ENCODE data around the gene SREBF1.

SREBF1 gene

GRCh38 chr17:17766077-17766743, 70.6 kb downstream of the SREBF1 start:
- no peak for DNase-seq (ENCODE audit: low read depth in 1 of 2, low spot score in 1 of 2)

GRCh38 chr17:17765359-17766076, 71.3 kb downstream of the SREBF1 start:
- no peak for DNase-seq (ENCODE audit: low read depth in 1 of 2, low spot score in 1 of 2)

GRCh38 chr17:17763734-17764133, 73.1 kb downstream of the SREBF1 start:
- no peak for DNase-seq (ENCODE audit: low read depth in 1 of 2, low spot score in 1 of 2)

GRCh38 chr17:17763136-17763535, 73.7 kb downstream of the SREBF1 start:
- DNase-seq (ENCODE audit: low read depth in 1 of 2, low spot score in 1 of 2), result no peak

DNA sequence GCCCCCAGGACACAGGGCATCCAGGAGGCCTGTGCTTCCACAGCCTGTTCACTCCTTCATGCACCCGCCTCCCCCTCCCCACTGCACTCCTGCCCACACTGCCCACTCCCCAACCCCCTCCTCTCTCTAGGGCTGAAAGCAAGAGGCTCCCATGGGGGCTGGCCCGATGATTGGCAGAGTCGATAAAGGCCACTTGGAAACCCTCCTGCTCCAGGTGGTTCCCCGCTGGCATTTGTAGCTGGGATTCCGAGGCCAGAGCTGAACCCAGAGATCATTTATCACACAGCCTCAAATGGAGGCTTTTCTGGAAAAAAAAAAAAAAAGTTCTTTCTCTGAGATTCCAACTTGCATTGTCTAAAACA, 74.1 kb downstream of the SREBF1 start:
- no peak for DNase-seq (ENCODE audit: low read depth in 1 of 2, low spot score in 1 of 2)

All from stimulated activated CD4-positive, alpha-beta T cell treated with anti-CD3 and anti-CD28 coated beads, Interleukin-15, amount 100 ng/mL, for 1 hour (primary cell).